OCI-LY7 (cell line): Measurements from ENCODE around the gene ATXN1.

Experiments
- CTCF ChIP-seq: fragments of 200-600 bp; sonication (generic); conservative IDR thresholded peaks from 2 replicates; pipeline ENCODE4 v1.5.1; 2014; ENCODE audit warnings: mild to moderate bottlenecking, antibody characterized with exemption, low read length, moderate library complexity, mixed read lengths
- EZH2phosphoT487 ChIP-seq: fragments of 200-600 bp; sonication (generic); IDR thresholded peaks from 2 replicates; pipeline ENCODE4 v1.6.1; 2018; ENCODE audit warnings: low read depth, borderline replicate concordance, mild to moderate bottlenecking, mixed run types, antibody characterized with exemption, low read length, moderate library complexity, mixed read lengths

GRCh38 chr6:16335176-16335575 is 426.1 kb downstream of the ATXN1 start:
- TF ChIP-seq CTCF (no peak), EZH2phosphoT487 (no peak)
